Gastroesophageal sphincter (tissue), 3 donors: ENCODE measurements around the gene PKIB.

Experiments used
- POLR2A ChIP-seq, 2 donors: fragments of 450-650 bp; IDR thresholded peaks; one replicate each; pipeline ENCODE4 v1.6.1; 2017; ENCODE audit warnings: antibody characterized with exemption in 2 of 2, mild to moderate bottlenecking in 2 of 2, moderate library complexity in 1 of 2
- POLR2AphosphoS5 ChIP-seq: sonication (generic); formaldehyde crosslinking; IDR thresholded peaks from one replicate; pipeline ENCODE4 v1.6.1; 2017; ENCODE audit warnings: antibody characterized with exemption
- TF ChIP-seq, protein P1 (sequence below), 4 experiments: fragments of 200-600 bp in 2 of 4; fragments of 450-650 bp in 2 of 4; sonication (generic) in 1 of 4; IDR thresholded peaks; one replicate each; pipeline ENCODE4 v1.5.1; 2017 to 2019; ENCODE audit warnings: antibody characterized with exemption in 4 of 4, mild to moderate bottlenecking in 2 of 4, moderate library complexity in 2 of 4

DNA sequence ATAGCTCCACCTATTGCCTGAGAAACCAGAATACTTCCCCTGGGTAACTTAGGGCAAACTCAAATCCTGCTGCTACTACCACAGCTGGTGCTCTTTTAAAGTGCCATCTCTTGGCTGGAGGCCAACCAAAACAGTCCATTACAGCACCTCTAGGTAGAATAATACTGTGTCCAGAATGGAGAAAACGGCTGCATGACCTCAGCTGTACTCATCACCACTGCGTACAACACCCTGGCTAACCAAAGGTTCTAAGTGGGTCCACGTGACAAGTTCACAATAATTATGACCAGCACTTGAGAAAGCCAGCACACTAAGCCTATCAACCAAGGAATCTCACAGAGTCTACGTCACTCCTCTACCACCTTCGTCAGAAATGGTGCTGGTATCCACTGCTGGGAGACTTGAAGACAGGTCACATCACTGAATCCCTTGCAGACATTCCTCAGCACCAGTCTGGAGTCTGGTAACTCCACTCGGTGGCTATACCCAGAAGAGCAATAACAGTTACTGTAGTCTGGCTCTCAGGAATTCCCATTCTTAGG is 40.9 kb upstream of the PKIB start:
- TF ChIP-seq, protein P1, sequence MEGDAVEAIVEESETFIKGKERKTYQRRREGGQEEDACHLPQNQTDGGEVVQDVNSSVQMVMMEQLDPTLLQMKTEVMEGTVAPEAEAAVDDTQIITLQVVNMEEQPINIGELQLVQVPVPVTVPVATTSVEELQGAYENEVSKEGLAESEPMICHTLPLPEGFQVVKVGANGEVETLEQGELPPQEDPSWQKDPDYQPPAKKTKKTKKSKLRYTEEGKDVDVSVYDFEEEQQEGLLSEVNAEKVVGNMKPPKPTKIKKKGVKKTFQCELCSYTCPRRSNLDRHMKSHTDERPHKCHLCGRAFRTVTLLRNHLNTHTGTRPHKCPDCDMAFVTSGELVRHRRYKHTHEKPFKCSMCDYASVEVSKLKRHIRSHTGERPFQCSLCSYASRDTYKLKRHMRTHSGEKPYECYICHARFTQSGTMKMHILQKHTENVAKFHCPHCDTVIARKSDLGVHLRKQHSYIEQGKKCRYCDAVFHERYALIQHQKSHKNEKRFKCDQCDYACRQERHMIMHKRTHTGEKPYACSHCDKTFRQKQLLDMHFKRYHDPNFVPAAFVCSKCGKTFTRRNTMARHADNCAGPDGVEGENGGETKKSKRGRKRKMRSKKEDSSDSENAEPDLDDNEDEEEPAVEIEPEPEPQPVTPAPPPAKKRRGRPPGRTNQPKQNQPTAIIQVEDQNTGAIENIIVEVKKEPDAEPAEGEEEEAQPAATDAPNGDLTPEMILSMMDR (IDR thresholded peaks at IDR 0.05), result no peak
- TF ChIP-seq POLR2A (IDR thresholded peaks at IDR 0.05), result no peak
- TF ChIP-seq POLR2AphosphoS5, result no peak
